Lower leg skin (tissue), 3 donors: Measurements from ENCODE around the gene TTN.

ENCODE experiments used
- POLR2A ChIP-seq, 2 donors: fragments of 450-650 bp; IDR thresholded peaks; one replicate each; pipeline ENCODE4 v1.6.1; 2016 to 2017; ENCODE audit warnings: antibody characterized with exemption in 2 of 2, mild to moderate bottlenecking in 1 of 2, moderate library complexity in 1 of 2
- TF ChIP-seq, protein P1 (sequence below), 3 donors: fragments of 450-650 bp; IDR thresholded peaks; one replicate each; pipeline ENCODE4 v1.5.1; 2016; ENCODE audit warnings: antibody characterized with exemption in 3 of 3, mild to moderate bottlenecking in 3 of 3, moderate library complexity in 2 of 3

DNA sequence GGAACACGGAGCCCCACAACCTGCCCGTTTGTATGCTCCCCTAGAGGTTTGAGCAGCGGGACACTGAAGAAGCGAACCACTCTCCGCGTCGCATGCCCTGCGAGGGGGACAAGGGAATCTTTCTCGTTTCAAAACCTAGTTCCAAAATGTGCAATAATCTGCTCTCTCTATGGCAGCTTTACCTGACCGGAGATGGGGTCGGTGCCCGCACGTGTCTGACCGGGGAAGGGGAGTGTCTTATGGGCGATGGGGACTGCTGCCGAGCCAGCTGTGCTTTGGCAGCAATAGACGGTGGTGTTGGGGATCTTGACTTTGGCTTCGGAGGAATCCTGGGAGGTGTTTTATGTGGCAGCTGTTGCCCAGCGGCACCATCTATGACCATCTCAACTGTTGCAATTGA is 7.9 kb downstream of the TTN start:
- TF ChIP-seq, protein P1, sequence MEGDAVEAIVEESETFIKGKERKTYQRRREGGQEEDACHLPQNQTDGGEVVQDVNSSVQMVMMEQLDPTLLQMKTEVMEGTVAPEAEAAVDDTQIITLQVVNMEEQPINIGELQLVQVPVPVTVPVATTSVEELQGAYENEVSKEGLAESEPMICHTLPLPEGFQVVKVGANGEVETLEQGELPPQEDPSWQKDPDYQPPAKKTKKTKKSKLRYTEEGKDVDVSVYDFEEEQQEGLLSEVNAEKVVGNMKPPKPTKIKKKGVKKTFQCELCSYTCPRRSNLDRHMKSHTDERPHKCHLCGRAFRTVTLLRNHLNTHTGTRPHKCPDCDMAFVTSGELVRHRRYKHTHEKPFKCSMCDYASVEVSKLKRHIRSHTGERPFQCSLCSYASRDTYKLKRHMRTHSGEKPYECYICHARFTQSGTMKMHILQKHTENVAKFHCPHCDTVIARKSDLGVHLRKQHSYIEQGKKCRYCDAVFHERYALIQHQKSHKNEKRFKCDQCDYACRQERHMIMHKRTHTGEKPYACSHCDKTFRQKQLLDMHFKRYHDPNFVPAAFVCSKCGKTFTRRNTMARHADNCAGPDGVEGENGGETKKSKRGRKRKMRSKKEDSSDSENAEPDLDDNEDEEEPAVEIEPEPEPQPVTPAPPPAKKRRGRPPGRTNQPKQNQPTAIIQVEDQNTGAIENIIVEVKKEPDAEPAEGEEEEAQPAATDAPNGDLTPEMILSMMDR (IDR thresholded peaks at IDR 0.05): no peak
- TF ChIP-seq POLR2A (IDR thresholded peaks at IDR 0.05): no peak
